RCC 7860 (cell line): ENCODE measurements around the gene SMAD6.
A peak's percentile ranks its signal among the peaks of the same experiment; 100 is the strongest.

Experiments used
- DNase-seq: peaks from one replicate; pipeline ENCODE4 v3.0.0-alpha.2; 2015; ENCODE audit warnings: low spot score
- FAIRE-seq: peaks from 2 replicates; lab custom pipeline; 2012; peaks lifted over from hg19 to GRCh38; lab: Jason Lieb, UNC

SMAD6 gene

DNA sequence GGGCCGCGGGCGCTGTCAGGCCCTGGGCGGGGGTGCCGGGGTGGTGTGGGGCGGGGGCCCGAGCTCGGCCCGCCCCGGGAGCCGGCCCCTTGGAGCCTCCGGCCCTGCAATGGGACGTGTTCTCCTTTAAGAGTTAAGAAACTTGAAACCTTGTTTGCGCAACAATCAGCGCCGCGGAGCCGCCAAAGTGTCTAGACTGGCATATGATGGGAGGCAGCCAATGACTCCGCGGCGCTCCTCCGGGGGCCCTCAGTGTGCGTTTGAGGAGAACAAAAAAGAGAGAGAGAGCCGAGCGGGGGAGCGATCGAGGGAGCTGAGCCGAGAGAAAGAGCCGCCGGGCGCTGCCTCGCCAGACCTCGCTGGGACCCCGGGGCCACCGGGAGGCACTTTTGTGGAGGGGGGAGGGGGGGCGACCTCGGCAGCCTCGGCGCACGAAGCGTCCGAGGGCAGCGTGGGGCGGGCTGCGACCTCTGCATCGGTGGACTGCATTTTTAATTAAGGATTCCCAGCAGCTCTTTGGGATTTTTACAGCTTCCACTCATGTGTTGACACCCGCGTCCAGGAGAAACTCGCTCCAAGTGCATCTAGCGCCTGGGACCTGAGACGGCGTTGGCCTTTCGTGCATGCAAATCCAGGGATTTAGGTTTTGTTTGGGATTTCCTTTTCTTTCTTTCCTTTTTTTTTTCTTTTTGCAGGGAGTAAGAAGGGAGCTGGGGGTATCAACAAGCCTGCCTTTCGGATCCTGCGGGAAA, at the start of gene SMAD6:
TSS of gene SMAD6 (plus strand) at position 202 of the 752 bp plus-strand sequence. CDS start 1,023 bp downstream, outside the sequence.
- peak; percentile 96 for DNase-seq
- peak; percentile 83 for FAIRE-seq

DNA sequence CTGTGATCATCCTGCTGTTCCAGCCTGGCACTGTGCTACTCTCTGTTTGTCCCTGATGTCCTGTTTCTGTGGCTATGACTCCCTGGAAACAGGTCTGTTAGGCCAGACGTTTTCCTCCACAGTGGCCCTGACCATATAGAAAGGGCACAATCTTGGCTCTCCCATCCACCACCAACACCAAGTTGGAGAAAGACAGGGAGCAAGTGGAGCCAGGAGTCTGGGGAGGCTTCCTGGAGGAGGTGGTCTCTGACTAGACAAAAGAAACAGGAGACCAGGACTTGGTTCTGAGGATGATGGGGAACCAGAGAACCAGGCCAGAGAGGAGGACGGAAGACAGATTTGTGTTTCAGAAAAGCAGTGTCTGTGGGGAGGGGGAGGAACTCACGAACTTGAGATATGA, 49.2 kb upstream of the SMAD6 start:
- FAIRE-seq (no peak), DNase-seq (no peak)

DNA sequence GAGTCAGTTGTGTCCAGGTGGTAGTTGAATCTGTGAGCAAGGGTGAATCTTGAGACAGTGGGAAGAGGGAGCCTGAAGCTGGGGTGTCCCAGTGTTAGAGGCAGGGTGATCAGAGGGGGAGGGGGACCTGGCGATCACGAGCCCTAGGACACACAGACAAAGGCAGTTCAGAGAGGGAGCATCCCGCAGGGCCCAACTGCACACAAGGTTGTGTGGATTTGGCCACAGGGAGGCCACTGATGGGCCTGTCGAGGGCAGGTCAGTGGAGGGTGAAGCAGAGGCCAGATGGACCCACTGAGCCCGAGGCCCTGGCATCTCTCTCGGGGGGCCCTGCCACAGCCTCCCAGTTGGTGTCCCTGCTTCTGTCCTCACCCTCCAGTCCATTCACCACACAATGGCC, 48.6 kb upstream of the SMAD6 start:
- FAIRE-seq (no peak), DNase-seq (no peak)

DNA sequence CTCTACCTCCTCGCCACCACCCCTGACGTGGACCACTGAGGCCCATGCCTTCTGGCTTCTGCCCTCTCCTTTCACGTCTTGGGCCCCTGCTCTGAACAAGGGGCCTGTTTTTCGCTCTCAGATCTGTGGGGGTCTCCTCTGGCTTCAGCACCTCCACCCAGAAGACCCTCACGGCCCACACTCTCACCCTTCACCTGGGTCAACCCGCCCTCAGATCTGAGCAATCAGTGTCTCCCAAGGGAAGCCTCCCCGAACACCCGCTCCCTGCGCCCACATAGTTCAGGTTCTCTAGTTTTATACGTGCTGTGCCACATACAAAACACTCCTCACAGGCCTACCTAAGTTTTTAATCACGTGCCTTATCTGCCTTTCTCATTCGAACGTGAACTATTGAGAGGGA, 48.2 kb upstream of the SMAD6 start:
- FAIRE-seq = no peak
- DNase-seq = no peak

DNA sequence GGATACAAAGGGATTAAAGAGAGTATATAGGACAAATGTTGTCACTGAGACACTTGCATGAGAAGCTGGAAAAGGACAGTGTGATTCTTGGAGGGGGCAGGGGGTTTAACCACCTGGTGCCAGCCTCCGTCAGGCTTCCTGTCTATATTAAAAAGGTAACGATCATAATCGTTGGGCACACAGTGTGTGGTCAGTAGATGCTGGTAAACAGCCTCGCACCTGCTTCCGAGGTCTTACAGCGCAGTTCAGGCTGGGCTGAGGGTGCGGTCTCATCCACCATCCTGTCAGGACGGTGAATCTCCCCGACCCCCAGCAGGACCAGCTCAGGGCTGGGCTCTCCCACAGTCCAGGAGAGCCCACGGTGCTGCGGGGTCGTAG, 47.7 kb upstream of the SMAD6 start:
- DNase-seq = no peak
- no peak for FAIRE-seq

DNA sequence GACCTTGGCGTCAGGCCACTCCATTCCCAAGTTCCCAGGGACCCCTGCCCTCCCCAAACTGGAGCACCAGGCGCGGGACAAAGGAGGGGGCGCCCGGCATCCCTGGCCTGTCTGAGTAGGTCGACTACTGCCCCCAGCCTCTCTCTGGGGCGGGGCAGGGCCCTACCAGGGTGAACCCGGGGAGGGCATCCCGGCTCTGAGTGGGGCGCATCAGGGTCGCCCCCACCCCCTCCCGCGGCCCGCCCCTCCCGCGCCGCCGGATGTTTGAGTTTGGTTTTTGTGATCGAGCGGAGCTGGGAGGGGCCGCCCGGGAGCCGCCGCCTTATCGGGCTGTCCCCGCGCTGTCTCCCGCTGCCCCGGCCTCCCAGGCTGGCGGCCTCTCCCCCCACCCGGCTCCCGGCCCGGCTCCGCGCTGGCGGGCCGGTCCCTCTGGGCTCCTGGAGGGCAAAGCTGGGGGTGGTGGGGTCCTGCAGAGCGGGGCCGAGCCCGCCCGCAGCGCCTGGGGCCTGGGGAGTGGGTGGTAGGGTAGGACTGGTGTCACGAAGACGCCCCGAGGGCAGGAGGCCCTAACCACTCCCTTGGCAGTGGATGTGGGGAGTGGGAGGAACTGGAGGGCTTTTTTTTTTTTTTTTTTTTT, 47.2 kb upstream of the SMAD6 start:
- DNase-seq = no peak
- FAIRE-seq = no peak

DNA sequence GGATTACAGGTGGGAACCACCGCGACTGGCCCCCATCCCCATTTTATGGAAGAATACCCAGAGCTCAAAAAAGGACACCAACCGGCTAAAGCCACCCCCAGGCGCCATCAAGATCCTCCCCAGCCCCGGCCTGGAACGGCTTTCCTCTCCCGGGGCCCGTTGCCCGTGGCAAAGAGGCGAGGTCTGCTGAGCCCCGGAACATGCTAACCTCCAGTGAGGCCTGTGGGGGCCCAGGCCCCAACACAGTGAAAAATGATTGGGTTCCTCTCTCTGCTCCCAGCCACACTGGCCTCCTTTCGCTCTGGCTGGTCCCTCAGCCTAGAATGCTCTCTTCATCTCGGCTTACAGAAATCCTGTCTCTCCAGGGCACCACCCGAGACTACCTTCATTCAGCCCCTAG, 46.5 kb upstream of the SMAD6 start:
- no peak for DNase-seq
- FAIRE-seq = no peak

DNA sequence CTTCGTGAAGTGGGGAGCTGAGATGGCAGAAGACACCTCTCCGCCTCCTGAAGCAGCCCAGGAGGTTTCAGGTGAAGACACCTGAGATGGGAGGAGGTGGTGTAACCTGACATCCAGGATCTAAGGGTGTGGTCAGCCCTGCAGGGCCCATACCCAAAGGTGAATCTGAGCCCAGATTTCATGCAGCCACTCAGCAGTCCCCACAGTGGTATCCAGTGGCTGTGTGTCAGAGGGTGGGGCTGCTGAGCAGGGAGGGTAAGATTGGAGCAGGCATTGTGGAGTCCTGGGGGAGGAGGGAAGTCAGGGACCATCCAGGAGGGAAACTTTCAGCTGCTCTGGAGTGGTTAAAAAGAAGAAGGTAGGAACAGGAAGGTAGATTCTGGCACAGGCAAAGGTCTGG, 46.0 kb upstream of the SMAD6 start:
- FAIRE-seq (no peak), DNase-seq (no peak)

DNA sequence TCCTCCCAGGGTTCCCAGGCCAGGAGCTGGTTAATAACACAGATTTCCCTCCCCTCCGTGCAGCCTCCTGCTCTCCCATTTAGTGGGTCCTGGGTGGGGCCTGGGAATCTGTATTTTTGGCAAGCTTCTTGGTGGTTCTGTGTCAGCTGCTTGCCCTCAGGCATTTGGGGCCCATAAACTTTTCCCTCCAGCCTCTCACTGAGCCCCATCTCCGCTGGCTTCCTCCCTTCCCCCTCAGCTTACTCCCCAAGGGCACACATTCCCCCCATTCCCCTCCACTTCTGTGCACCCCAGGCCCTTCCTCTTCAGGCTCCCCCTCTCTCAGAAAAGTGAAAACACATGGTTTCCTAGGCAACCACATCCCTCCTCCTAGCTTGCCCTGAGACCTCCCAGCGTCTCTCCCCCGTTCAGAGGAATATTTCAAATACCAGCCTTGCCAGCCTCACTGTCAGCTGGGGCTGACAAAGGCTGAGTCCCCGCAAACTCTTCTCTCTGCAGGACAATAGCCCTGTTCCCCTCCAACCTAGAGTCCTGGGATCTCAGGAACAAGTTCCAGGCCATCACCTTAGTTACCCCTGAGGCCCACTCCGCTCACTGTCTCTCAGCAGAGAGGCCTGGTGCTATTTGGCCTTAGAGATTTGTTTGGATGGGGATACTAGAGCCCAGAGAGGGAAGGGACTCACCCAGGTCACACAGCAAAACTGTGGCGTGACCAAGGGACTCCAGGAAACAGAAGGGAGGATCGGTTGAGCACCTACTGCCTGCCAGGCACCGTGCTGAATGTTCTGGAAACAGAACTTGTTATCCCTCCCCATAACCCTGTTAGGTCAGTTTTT, 44.6 kb upstream of the SMAD6 start:
- DNase-seq (no peak), FAIRE-seq (no peak)

DNA sequence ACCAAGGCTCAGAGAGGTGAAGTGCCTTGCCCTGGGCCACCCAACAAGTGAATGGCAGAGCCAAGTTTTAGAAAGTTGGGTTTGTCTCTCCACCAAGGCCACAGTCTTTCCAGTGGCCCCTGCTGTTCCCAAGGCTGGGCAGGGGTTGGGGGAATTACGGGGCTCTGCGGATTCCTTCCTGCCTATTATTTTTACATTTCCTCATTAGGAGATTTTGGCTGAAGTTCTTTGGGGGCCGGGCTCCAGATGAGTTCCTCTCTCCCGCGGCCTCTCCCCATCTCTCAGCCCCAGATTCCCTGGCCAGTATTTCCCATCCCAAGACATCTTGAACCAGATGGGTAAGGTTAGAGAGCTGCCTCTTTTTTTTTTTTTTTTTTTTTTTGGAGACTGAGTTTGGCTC, 44.0 kb upstream of the SMAD6 start:
- DNase-seq = no peak
- no peak for FAIRE-seq

DNA sequence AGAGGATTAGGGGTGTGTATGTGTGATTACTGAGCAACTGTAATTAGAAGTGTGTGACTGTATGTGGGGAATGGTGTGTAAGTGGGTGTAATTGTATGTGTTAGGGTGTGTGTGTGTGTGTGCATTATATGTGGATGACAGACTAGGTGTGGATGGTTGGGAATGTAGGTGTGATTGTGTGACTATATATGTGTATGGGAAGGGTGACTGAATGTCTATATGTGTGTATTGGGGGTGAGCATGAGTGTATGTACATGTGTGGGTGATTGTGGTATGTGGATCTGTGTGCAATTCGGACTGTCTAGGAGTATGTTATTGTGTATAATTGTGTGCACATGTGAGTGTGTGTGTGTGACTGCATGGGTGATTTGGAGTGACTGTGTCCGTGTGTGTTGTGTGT, 43.2 kb upstream of the SMAD6 start:
- no peak for FAIRE-seq
- no peak for DNase-seq

DNA sequence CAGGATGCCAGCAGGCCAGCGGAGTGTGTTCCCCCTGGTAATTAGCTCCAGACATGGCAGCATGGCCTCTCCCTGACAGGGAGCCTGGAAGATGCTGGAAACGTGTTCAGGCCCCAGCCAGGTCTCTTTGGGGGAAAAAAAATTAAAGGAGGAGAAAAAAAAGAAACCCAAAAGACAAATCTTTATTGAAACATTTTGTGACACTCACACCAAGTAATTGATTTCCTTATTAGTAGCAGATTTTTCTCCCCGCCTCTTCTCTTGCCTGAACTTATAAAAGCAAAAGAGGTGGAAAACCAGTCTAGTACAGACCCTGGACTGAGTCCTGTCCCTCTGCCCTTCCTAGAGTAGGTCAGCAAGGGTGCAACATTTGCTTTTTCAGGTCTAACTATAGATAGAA, 42.7 kb upstream of the SMAD6 start:
- FAIRE-seq (no peak), DNase-seq (no peak)

DNA sequence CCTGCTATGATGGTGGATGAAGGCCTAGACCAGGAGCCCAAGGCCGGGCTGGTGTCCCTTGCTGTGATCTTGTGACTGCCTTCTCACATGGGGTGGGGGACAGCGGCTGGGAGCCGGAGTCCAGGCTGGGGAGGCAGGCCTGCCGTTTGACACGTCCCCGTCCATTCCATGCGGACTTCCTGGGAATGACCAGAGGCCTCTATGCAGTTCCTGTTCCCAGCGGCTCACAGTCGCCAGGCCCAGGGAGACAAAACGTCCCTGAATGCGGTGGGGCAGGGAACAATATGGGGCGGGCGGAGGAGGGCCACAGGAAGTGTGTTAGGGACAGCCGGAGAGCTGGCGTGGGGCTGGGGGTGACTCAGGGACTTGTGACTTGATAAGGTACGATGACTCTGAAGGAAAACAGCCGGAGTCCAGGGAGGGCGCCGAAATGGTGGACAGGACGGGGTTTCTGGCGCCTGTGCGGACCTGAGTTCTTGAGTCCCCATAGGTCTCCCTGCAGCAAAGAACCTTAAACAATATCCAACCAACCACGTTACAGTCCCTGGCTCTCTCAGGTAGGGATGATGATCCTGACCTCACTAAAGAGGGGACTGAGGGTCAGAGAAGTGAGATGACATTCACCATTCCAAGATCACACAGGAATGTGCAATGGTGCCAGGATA, 40.5 kb upstream of the SMAD6 start:
- FAIRE-seq (no peak), DNase-seq (no peak)

DNA sequence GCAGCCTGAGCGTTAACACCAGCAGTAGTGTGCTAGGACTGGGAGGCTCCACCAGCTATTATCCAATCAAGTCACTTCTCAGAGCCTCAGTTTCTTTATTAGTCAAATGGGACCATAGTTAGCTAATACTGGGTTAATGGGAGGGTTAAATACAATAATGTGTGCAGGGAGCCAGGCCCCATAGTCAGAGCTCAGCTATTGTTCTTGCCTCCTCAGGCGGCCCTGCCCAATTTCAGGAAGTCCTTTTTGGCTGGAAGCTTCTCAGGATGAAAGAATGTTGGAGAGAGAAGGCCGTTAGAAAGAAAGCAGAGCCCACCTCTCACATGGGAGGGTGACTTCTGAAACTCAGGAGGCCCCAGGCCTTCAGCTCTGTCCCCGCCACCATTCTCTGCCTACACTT, 39.5 kb upstream of the SMAD6 start:
- no peak for FAIRE-seq
- DNase-seq = no peak

DNA sequence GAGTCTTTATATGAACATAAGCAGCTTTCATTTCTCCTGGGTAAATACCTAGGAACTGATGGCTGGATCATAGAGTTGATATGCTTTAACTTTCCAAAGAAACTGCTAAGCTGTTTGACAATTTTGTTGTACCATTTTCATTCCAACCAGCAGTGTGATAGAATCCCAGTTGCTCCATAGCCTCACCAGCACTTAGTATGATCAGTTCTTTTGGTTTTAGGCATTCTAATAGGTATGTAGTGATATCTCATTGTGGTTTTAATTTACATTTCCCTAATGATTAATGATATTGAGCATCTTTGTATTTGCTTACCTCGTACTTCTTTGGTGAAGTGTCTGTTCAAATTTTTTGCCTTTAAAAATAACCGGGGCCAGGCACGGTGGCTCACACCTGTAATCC, 38.4 kb upstream of the SMAD6 start:
- no peak for FAIRE-seq
- no peak for DNase-seq

DNA sequence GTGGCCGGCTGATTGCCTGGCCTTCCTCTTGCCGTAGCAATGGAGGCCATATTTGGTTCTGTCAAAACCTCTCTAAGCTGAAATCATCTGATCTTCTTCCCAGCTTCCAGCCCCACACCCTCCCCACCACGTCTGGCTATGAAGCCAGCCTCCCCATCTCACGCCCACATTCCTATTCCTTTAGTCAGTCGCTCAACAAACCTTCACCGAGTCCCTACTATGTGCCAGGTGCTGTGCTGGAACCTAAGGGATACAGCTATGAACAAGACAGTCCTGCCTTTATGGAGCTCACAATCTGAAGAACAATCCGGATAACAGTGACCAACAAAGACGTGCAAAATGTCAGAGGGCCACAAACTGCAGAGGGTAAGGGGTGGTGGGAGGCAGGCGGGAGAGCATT, 31.9 kb upstream of the SMAD6 start:
- no peak for FAIRE-seq
- no peak for DNase-seq

DNA sequence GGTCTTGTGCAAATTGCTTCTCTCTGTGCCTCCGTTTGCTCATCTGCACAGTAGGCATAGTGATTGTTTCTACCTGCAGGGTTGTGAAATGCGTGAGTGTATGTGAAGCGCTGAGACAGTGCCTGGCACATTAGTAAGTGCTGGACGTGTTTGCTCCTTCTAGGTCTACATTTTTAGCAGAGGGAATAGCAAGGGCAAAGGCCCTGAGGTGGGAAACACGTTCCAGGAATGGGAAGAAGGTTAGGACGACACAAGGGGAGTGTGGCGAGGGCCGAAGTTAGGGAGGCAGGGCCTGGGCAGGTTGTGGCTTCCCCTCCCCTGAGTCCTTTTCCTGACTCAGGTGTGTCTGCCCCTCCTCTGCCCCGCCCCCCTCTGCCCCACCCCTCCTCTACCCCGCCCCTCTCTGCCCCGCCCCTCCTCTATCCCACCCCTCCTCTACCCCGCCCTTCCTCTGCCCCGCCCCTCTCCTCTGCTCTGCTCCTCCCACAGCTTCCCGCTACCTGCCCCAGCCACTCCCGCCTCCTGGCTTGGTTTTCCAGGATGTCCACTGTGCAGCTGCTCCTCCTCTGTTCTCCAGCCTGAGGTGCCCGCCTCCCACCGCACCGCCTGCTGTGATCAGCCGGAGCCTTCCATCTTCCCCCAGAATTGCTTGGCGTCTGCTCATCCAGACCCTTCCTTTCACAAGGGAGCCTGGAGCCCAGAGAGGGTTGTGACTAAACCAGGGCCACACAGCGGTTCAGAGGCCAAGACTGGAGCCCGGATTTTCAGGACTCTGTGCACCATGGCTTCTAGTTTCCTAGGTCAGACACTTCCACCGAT, 31.1 kb upstream of the SMAD6 start:
- DNase-seq = no peak
- FAIRE-seq = no peak

DNA sequence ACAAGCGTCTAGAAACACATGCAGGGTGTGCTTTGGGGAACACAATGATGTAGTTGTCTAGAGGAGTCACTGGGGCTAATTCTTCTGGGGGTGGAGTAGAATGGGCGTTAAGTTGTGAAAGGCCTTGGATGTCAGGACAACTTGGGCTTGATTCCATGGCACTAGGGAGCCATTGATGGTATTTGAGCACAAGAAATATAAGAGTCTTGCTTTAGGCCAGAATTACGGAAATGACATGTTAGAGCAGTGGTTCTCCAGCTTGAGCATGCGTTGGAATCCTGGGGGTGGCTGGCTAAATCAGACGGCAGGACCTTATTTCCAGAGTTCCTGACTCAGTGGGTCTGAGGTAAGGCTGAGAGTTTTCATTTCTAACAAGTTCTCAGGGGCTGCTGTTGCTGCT, 29.2 kb upstream of the SMAD6 start:
- FAIRE-seq = no peak
- DNase-seq = no peak

DNA sequence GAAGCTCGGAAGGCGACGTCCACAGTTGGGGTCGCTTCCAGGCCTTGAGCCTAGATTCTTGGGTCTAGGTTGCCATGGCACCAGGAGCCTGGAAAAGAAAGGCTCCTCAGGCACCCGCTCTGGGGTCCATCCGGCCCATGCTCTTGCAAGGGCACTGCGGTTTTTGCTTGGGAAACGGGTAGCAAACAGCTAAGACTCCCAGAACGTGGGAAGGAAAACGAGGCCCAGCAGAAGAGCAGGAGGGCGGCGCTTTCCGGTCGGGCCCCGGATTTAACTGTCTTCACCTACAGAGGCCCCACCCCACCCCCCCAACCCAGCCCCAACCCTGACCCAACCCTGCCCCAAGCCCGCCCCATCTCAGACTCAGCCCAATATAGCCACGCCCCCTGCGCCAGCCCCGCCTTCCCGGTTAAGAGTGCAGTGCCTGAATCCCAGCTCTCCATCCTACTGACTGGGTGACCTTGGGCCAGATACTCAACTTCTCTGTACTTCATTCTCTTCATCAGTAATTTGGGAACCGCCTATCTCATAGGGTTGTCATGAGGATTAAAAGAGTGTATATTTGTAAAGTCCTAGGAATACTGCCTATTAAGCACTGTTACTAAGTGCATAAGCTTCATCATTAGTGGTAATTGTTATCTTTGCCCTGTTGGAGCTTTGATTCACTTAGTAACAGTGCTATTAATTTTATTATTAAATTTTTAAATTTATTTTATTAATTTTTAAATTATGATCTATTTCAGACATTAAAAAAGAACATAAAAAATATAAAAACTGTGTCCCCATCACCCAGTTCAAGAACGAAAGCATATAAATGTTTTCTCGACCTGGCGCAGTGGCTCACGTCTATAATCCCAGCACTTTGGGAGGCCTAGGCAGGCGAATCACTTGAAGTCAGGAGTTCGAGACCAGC, 28.4 kb upstream of the SMAD6 start:
- FAIRE-seq = no peak
- DNase-seq = no peak

DNA sequence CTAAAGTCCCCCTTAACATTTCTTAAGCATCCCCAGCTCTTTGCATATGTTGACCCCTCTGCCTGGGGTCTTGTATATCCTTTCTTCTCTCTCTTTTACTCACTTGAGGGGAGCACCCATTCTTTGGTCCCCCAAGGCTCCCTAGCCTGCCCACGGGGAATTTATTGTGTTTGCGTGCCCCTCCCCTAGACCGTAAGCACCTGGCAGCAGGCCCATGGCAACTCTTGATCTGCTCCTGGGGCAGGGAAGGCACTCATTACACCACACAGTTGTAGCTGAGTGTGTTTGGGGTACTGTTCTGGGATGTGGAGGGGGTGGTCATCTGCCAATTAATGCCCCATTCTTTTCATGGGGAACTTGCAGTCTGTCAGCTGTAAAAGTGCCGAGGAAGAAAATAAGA, 27.3 kb upstream of the SMAD6 start:
- FAIRE-seq (no peak), DNase-seq (no peak)
